ENCODE results near the gene CRTC1. TPM values are rescaled to one million over a fixed set of nuclear protein-coding genes. Genes with fewer than 3 reads are reported as not detected.

The CRTC1 gene
- total RNA-seq, 1 donor from 2014 or later: 7.0 TPM

DNA sequence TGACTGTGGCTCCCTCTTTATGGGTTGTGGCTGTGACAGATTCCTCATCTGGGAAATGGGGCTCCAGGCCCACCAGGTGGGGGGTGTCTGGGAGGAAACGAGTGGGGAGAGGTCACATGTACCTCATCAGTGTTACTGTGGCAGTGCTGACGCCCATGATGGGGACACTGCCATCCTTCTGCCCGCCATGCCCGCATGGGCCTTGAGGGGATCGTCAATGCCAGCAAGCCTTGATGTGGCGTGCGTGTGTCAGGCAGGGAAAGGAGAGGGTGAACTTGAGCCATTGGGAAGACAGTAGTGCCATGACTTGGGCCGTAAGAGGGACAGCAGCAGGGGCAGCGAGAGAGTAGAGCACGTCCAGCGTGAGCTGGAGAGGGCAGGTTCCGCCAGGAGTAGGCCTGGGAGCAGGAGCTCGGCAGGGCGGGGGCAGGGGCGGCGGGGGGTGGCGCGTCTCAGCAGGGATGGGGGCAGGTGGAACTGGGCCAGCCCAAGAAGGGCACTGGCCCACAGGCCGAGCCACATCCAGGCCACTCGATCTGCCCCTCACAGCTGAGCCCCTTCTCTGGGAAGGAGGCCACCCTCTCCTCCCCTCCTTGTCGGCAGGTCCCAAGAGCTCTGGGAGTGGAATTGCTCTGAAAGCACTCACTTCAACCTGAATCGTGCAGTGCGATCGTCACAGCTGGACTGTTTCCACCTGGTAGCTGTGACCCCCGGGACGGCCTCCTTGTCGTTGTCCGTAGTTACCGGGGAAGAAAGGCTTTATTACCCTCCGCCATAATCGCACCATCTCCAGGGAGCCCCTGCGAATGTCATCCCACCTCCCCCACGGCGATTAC is 36.7 kb upstream of the CRTC1 start:
- H3K4me1 Mint-ChIP-seq (ENCODE audit: low read depth): peaks cover 2% of the 10 kb centered on the region
- intact Hi-C loops (cut with micrococcal nuclease): no loop called here
- no peaks in the 10 kb centered on the region for H3K27me3 Mint-ChIP-seq (ENCODE audit: low read depth)
- H3K4me3 Mint-ChIP-seq (ENCODE audit: low read depth): no peak overlapping the region
- DNase-seq (ENCODE audit: low spot score): no peak
- no peaks in the 10 kb centered on the region for H3K9me3 Mint-ChIP-seq
- H3K27ac Mint-ChIP-seq: no peak overlapping the region
- peaks cover 6% of the 10 kb centered on the region for H3K36me3 Mint-ChIP-seq (ENCODE audit: low read depth)

DNA sequence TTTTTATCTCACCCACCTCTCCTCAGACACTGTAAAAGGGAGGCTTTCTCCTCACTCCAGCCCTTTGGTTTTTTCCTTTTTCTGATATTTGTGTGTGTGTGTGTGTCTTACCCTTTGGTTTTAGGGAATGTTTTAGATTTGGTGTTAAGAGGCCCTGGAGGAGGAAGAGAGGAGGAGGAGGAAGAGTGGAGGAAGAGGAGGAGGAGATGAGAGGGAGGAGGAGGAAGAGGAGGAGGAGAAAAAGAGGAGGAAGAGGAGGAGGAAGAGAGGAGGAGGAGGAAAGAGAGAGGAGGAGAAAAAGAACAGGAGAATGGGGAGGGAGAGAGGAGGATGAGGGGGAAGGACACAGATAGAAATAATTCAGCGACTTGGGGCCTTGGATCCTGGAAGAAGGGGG is 36.1 kb upstream of the CRTC1 start:
- DNase-seq (ENCODE audit: low spot score): no peak
- intact Hi-C loops (cut with micrococcal nuclease): no loop called here
- Mint-ChIP-seq H3K4me3 (ENCODE audit: low read depth) (no peak overlapping the region), H3K4me1 (ENCODE audit: low read depth) (peaks cover 2% of the 10 kb centered on the region), H3K9me3 (no peaks in the 10 kb centered on the region), H3K27me3 (ENCODE audit: low read depth) (no peaks in the 10 kb centered on the region), H3K36me3 (ENCODE audit: low read depth) (peaks cover 6% of the 10 kb centered on the region), H3K27ac (no peak overlapping the region)

DNA sequence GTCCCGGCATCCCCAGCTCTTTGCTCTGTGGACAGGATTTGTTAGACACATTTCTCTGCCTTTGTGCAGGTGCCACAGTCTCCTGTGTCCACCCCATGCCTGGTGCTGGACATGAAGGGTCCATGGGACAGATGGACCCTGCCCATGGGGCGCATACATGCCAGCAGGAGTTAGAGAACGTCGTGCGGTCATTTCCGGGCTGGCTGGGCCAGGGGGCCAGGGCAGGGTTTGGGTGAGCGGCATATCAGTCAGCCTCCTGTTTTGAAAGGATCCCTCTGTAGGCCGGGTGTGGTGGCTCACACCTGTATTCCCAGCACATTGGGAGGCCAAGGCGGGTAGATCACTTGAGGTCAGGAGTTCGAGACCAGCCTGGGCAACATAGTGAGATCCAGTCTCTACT is 35.7 kb upstream of the CRTC1 start:
- H3K9me3 Mint-ChIP-seq: no peaks in the 10 kb centered on the region
- no peak for DNase-seq (ENCODE audit: low spot score)
- peaks cover 6% of the 10 kb centered on the region for H3K36me3 Mint-ChIP-seq (ENCODE audit: low read depth)
- H3K4me1 Mint-ChIP-seq (ENCODE audit: low read depth): peaks cover 2% of the 10 kb centered on the region
- H3K4me3 Mint-ChIP-seq (ENCODE audit: low read depth): no peak overlapping the region
- no peak overlapping the region for H3K27ac Mint-ChIP-seq
- intact Hi-C loops (cut with micrococcal nuclease): no loop called here
- no peaks in the 10 kb centered on the region for H3K27me3 Mint-ChIP-seq (ENCODE audit: low read depth)

DNA sequence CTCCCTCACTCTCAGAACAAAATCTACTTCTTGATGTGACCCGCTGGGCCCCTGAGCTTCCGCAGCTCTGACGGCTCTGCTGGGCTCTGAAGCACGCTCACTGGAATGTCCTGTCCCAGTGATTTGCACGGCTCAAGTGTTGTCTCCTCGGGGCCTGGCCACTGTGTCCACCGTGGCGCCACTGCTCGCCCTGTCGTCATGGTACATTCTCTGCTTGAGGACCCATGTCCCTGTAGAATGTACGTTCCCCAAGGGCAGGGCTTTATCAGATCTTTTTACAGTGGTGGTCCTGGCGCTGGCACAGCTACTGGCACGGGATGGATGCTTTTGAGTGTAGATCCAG is 34.5 kb upstream of the CRTC1 start:
- no peaks in the 10 kb centered on the region for H3K9me3 Mint-ChIP-seq
- H3K4me3 Mint-ChIP-seq (ENCODE audit: low read depth): no peak overlapping the region
- H3K36me3 Mint-ChIP-seq (ENCODE audit: low read depth): peaks cover 4% of the 10 kb centered on the region
- H3K27me3 Mint-ChIP-seq (ENCODE audit: low read depth): no peaks in the 10 kb centered on the region
- no peak overlapping the region for H3K27ac Mint-ChIP-seq
- intact Hi-C loops (cut with micrococcal nuclease): no loop called here
- H3K4me1 Mint-ChIP-seq (ENCODE audit: low read depth): peaks cover 2% of the 10 kb centered on the region
- no peak for DNase-seq (ENCODE audit: low spot score)

- Mint-ChIP-seq H3K27ac (no peak overlapping the region), H3K4me3 (ENCODE audit: low read depth) (no peak overlapping the region)
These were observed 34.0 kb upstream of the CRTC1 start for GRCh38 chr19:18649371-18650020.

GRCh38 chr19:18650021-18650390 is 33.5 kb upstream of the CRTC1 start:
- no peaks in the 10 kb centered on the region for H3K4me1 Mint-ChIP-seq (ENCODE audit: low read depth)
- H3K27ac Mint-ChIP-seq: no peak overlapping the region
- H3K9me3 Mint-ChIP-seq: no peaks in the 10 kb centered on the region
- no peaks in the 10 kb centered on the region for H3K36me3 Mint-ChIP-seq (ENCODE audit: low read depth)
- H3K4me3 Mint-ChIP-seq (ENCODE audit: low read depth): no peak overlapping the region
- no peaks in the 10 kb centered on the region for H3K27me3 Mint-ChIP-seq (ENCODE audit: low read depth)
- intact Hi-C loops (cut with micrococcal nuclease): no loop called here
- DNase-seq (ENCODE audit: low spot score): no peak

More at GRCh38 chr19:18649371-18650020, 34.0 kb upstream of the CRTC1 start:
- Mint-ChIP-seq H3K4me1 (ENCODE audit: low read depth) (no peaks in the 10 kb centered on the region), H3K36me3 (ENCODE audit: low read depth) (no peaks in the 10 kb centered on the region), H3K27me3 (ENCODE audit: low read depth) (no peaks in the 10 kb centered on the region), H3K9me3 (no peaks in the 10 kb centered on the region)
- intact Hi-C loops (cut with micrococcal nuclease): no loop called here
- DNase-seq (ENCODE audit: low spot score): no peak

- no peaks in the 10 kb centered on the region for H3K36me3 Mint-ChIP-seq (ENCODE audit: low read depth)
- intact Hi-C loops (cut with micrococcal nuclease): no loop called here
- no peaks in the 10 kb centered on the region for H3K4me1 Mint-ChIP-seq (ENCODE audit: low read depth)
- DNase-seq (ENCODE audit: low spot score): no peak
- H3K27me3 Mint-ChIP-seq (ENCODE audit: low read depth): no peaks in the 10 kb centered on the region
- H3K27ac Mint-ChIP-seq: no peak overlapping the region
- H3K9me3 Mint-ChIP-seq: no peaks in the 10 kb centered on the region
- H3K4me3 Mint-ChIP-seq (ENCODE audit: low read depth): no peak overlapping the region
These were observed 32.9 kb upstream of the CRTC1 start for GRCh38 chr19:18650468-18651041.

DNA sequence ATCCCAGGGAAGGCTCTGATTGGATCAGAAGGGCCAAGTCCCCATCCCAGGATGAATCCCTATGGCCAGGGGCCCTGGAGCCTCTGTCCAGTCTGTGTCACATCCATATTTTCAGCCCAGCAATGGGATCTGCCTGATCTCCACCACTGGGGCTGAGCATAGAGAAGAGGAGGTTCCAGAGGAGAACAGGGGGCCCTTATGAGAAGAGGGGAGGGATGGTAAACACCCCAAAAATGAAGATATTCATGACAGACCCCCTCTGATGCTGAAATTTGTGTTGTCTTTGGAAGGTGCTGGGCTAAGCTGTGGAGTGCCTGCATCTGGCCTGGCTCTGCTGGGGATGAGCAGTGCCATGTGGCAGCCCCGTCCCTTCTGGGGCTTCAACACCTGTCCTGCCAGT is 32.2 kb upstream of the CRTC1 start:
- Mint-ChIP-seq H3K27ac (no peak overlapping the region), H3K4me3 (ENCODE audit: low read depth) (no peak overlapping the region), H3K4me1 (ENCODE audit: low read depth) (no peaks in the 10 kb centered on the region), H3K36me3 (ENCODE audit: low read depth) (no peaks in the 10 kb centered on the region), H3K27me3 (ENCODE audit: low read depth) (no peaks in the 10 kb centered on the region), H3K9me3 (no peaks in the 10 kb centered on the region)
- intact Hi-C loops (cut with micrococcal nuclease): no loop called here
- DNase-seq (ENCODE audit: low spot score): no peak

GRCh38 chr19:18651733-18652132 is 31.7 kb upstream of the CRTC1 start:
- Mint-ChIP-seq H3K9me3 (no peaks in the 10 kb centered on the region), H3K36me3 (ENCODE audit: low read depth) (no peaks in the 10 kb centered on the region), H3K27me3 (ENCODE audit: low read depth) (no peaks in the 10 kb centered on the region), H3K4me3 (ENCODE audit: low read depth) (no peak overlapping the region), H3K27ac (no peak overlapping the region), H3K4me1 (ENCODE audit: low read depth) (no peaks in the 10 kb centered on the region)
- intact Hi-C loops (cut with micrococcal nuclease): no loop called here
- DNase-seq (ENCODE audit: low spot score): no peak

DNA sequence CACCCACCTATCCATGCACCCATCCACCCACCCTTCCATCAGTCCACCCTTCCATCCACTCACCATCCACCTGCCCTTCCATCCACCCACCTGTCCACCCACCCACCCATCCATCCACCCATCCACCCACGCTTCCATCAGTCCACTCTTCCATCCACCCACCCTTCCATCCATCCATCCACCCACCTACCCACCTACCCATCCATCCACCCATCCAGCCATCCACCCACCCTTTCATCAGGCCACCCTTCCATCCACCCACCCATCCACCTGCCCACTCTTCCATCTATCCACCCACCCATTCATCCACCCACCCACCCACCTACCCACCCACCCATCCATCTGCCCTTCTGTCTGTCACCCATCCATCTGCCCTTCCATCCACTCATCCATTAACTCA is 29.6 kb upstream of the CRTC1 start:
- no peak overlapping the region for H3K27ac Mint-ChIP-seq

GRCh38 chr19:18654469-18654868 is 29.0 kb upstream of the CRTC1 start:
- H3K27me3 Mint-ChIP-seq (ENCODE audit: low read depth): no peaks in the 10 kb centered on the region
- no peaks in the 10 kb centered on the region for H3K9me3 Mint-ChIP-seq
- H3K4me3 Mint-ChIP-seq (ENCODE audit: low read depth): no peak overlapping the region
- intact Hi-C loops (cut with micrococcal nuclease): no loop called here
- H3K4me1 Mint-ChIP-seq (ENCODE audit: low read depth): no peaks in the 10 kb centered on the region
- DNase-seq (ENCODE audit: low spot score): no peak
- no peak overlapping the region for H3K27ac Mint-ChIP-seq
- H3K36me3 Mint-ChIP-seq (ENCODE audit: low read depth): no peaks in the 10 kb centered on the region

More for the DNA sequence above, 29.6 kb upstream of the CRTC1 start:
- no peaks in the 10 kb centered on the region for H3K4me1 Mint-ChIP-seq (ENCODE audit: low read depth)
- no peaks in the 10 kb centered on the region for H3K9me3 Mint-ChIP-seq
- H3K4me3 Mint-ChIP-seq (ENCODE audit: low read depth): no peak overlapping the region
- no peaks in the 10 kb centered on the region for H3K27me3 Mint-ChIP-seq (ENCODE audit: low read depth)
- intact Hi-C loops (cut with micrococcal nuclease): no loop called here
- no peaks in the 10 kb centered on the region for H3K36me3 Mint-ChIP-seq (ENCODE audit: low read depth)
- no peak for DNase-seq (ENCODE audit: low spot score)

DNA sequence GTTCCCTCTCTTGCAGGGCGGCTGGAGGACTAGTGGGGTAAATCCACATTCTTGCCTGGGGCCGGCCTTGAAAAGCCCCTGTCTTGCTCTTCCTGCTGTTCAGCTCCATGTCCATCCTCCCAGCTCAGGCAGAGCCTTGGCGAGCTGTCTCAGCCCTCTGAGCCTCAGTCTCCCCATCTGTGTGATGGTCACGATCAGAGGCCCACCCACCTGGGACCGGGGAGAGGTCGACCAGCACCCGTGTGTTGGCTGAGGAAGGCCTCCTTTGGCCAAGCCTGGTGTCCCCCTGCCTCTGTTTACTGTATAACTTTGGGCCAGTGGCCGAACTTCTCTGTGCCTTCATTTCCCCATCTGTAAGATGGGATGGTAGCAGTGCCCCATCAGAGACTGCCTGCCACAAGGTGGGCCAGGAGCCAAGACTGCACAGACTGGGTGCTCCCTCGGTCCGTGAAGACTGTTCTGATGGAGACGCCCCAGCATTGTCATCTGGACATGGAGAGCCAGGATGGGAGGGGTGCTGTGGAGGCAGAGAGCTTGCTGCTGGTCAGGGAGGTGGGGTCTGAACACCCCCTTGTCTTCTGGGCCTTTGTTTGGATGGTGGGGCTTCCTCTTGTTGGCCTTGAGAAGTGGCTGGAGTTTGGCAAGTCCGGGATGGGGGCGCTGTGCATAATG is 28.2 kb upstream of the CRTC1 start:
- intact Hi-C loops (cut with micrococcal nuclease): no loop called here
- no peaks in the 10 kb centered on the region for H3K36me3 Mint-ChIP-seq (ENCODE audit: low read depth)
- no peak overlapping the region for H3K4me3 Mint-ChIP-seq (ENCODE audit: low read depth)

More for the DNA sequence above, 28.2 kb upstream of the CRTC1 start:
- no peak for DNase-seq (ENCODE audit: low spot score)
- Mint-ChIP-seq H3K4me1 (ENCODE audit: low read depth) (no peaks in the 10 kb centered on the region), H3K27ac (no peak overlapping the region), H3K9me3 (no peaks in the 10 kb centered on the region), H3K27me3 (ENCODE audit: low read depth) (no peaks in the 10 kb centered on the region)
